Endothelial cell (in vitro differentiated cells): ENCODE results near the gene ZNF787. TPM values are rescaled to one million over a fixed set of nuclear protein-coding genes. Genes with fewer than 3 reads are reported as not detected.
"Not testable (repeated sequence)": the region's sequence is repeated elsewhere in the genome, so short reads cannot be mapped to it uniquely, and the experiment has no call there.

Experiments
- DNase-seq: peaks from one replicate; pipeline ENCODE4 v3.0.0; 2021; ENCODE audit warnings: low spot score
- H3K27ac Mint-ChIP-seq: one replicate; pipeline ENCODE4 v1.8.0; 2021; ENCODE audit warnings: mixed read lengths, inconsistent platforms; ENCODE audit not compliant: unreplicated experiment
- H3K27me3 Mint-ChIP-seq: one replicate; pipeline ENCODE4 v1.8.0; 2021; ENCODE audit warnings: mild to moderate bottlenecking, moderate library complexity, mixed read lengths, inconsistent platforms; ENCODE audit not compliant: unreplicated experiment
- H3K36me3 Mint-ChIP-seq: one replicate; pipeline ENCODE4 v1.8.0; 2021; ENCODE audit warnings: mild to moderate bottlenecking, low read depth, mixed read lengths, inconsistent platforms; ENCODE audit not compliant: unreplicated experiment
- H3K4me1 Mint-ChIP-seq: one replicate; pipeline ENCODE4 v1.8.0; 2021; ENCODE audit warnings: mild to moderate bottlenecking, mixed read lengths, inconsistent platforms; ENCODE audit not compliant: unreplicated experiment
- H3K4me3 Mint-ChIP-seq: one replicate; pipeline ENCODE4 v1.8.0; 2021; ENCODE audit warnings: mild to moderate bottlenecking, mixed read lengths, inconsistent platforms; ENCODE audit not compliant: unreplicated experiment
- H3K9me3 Mint-ChIP-seq: one replicate; pipeline ENCODE4 v1.8.0; 2021; ENCODE audit warnings: mixed read lengths, inconsistent platforms; ENCODE audit not compliant: unreplicated experiment
- CTCF ChIP-seq: fragments of 200-600 bp; sonication (generic); IDR thresholded peaks from one replicate; pipeline ENCODE4 v1.5.0; 2021; ENCODE audit warnings: antibody characterized with exemption; ENCODE audit not compliant: unreplicated experiment
- total RNA-seq: library from RNA; stranded (reverse); fragmentation: NEBNext Ultra II Directional; extraction: Animal tissue kit (Norgen Biotek cat#: 25700); gene quantifications from one replicate; pipeline ENCODE4 v1.2.1, GENCODE V29; 2021; ENCODE audit not compliant: unreplicated experiment

ZNF787 gene
- total RNA-seq, 1 donor from 2014 or later: 31.2 TPM

DNA sequence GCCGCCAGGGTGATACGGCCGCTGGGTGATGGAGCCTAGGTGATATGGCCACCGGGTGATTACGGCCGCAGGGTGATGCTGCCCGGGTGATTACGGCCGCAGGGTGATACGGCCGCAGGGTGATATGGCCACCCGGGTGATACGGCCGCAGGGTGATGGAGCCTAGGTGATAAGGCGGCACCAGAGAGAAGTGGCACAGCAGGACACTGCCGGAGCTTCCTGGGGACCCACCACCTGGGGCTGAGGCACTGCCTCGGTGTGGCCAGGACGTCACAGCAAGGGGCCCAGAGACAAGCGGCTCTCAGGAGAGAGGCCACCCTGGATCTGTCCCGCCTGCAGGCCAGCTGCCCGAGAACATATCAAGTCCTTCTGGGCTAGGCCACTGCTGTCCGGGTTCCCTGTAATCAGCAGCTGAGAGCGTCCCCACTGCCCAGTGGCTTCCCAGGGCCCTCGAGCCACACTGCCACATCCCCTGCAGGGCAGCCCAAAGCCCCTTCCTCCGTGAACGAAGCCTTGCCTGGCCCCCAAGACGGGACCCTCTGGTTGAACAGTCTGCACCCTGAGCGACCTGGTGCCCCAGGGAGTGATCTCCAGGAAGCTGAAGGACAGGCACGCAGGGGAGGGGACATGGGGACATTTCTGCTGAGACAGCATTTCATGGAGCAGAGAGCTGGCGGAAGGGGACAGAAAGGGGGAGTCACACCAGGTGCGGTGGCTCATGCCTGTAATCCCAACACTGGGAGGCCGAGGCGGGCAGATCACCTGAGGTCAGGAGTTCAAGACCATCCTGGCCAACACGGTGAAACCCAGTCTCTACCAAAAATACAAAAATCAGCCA is 22.1 kb downstream of the ZNF787 start:
- Mint-ChIP-seq H3K36me3 (peaks cover 23% of the 10 kb centered on the region), H3K4me1 (peaks cover 3% of the 10 kb centered on the region), H3K27ac (no peak overlapping the region), H3K27me3 (peaks cover 15% of the 10 kb centered on the region), H3K4me3 (no peak overlapping the region), H3K9me3 (no peaks in the 10 kb centered on the region)
- TF ChIP-seq CTCF: no peak
- no peak for DNase-seq

- not testable (repeated sequence) for H3K4me1 Mint-ChIP-seq, H3K9me3 Mint-ChIP-seq, DNase-seq, H3K4me3 Mint-ChIP-seq, H3K27ac Mint-ChIP-seq
- peaks cover 18% of the 10 kb centered on the region for H3K27me3 Mint-ChIP-seq
- H3K36me3 Mint-ChIP-seq: peaks cover 30% of the 10 kb centered on the region
These were observed 22.9 kb downstream of the ZNF787 start for GRCh38 chr19:56098237-56098636.

DNA sequence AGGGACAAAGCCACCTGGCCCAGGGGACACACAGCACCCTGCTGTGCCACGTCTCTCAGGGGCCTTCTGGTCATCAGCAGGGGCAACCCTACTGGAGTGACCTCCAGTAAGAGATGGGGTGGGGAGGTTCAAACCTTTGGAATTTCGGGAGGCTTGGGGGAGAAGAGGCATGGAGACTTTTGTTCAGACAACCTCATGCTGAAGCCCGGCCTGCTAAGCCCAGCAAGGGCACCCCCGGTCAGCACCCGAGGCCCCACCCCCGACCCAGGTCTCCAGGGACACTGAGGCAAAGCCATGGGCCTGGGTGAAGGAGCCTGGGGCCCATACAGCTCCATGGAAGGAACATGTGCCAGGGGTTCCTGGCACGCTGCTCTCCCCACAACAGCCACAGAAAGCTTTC is 23.3 kb downstream of the ZNF787 start:
- peaks cover 34% of the 10 kb centered on the region for H3K36me3 Mint-ChIP-seq
- H3K4me1 Mint-ChIP-seq: peaks cover 3% of the 10 kb centered on the region
- DNase-seq: no peak
- no peak for TF ChIP-seq CTCF
- H3K4me3 Mint-ChIP-seq: no peak overlapping the region
- H3K9me3 Mint-ChIP-seq: no peaks in the 10 kb centered on the region
- H3K27me3 Mint-ChIP-seq: peaks cover 18% of the 10 kb centered on the region
- no peak overlapping the region for H3K27ac Mint-ChIP-seq

GRCh38 chr19:56097306-56097705 is 23.8 kb downstream of the ZNF787 start:
- Mint-ChIP-seq H3K36me3 (peaks cover 39% of the 10 kb centered on the region), H3K27ac (no peak overlapping the region), H3K4me1 (peaks cover 3% of the 10 kb centered on the region), H3K27me3 (peaks cover 16% of the 10 kb centered on the region), H3K4me3 (no peak overlapping the region), H3K9me3 (no peaks in the 10 kb centered on the region)
- TF ChIP-seq CTCF: no peak
- no peak for DNase-seq

- peaks cover 3% of the 10 kb centered on the region for H3K4me1 Mint-ChIP-seq
- H3K27me3 Mint-ChIP-seq: peaks cover 16% of the 10 kb centered on the region
- no peak overlapping the region for H3K27ac Mint-ChIP-seq
- no peak for DNase-seq
- H3K4me3 Mint-ChIP-seq: no peak overlapping the region
- peaks cover 41% of the 10 kb centered on the region for H3K36me3 Mint-ChIP-seq
- TF ChIP-seq CTCF: no peak
- H3K9me3 Mint-ChIP-seq: no peaks in the 10 kb centered on the region
These were observed 24.4 kb downstream of the ZNF787 start for GRCh38 chr19:56096665-56097064.
